HEK293 (cell line): ENCODE data around the gene FAM83C.

Source experiments
- CTCF ChIA-PET: fragments of 350-600 bp; formaldehyde crosslinking; extraction: SDS; loops from one replicate; lab custom pipeline; 2021; ENCODE audit warnings: antibody characterized with exemption; lab: Yijun Ruan, JAX
- POLR2A ChIA-PET: fragments of 300-600 bp; formaldehyde crosslinking; extraction: SDS; loops from one replicate; lab custom pipeline; 2020; ENCODE audit warnings: antibody characterized with exemption, inconsistent platforms; lab: Yijun Ruan, JAX
- H3K27ac ChIP-seq: fragments of 200-500 bp; sonication (Bioruptor generic); 2 replicates; pipeline ENCODE4 v1.5.1; 2014; ENCODE audit warnings: low read depth, low read length, control low read depth, inconsistent platforms; ENCODE audit errors: extremely low read depth
- H3K36me3 ChIP-seq, 2 experiments: fragments of 200-500 bp in 1 of 2; sonication (Bioruptor generic) in 1 of 2; 1 replicate in 1 of 2; 2 replicates in 1 of 2; pipeline ENCODE4 v1.5.1; 2014 to 2017; ENCODE audit warnings: inconsistent platforms in 2 of 2, low read length in 2 of 2; ENCODE audit not compliant: control insufficient read depth in 2 of 2, insufficient read depth in 1 of 2
- H3K4me1 ChIP-seq: fragments of 200-500 bp; sonication (Bioruptor generic); 2 replicates; pipeline ENCODE4 v1.5.1; 2014; ENCODE audit warnings: mild to moderate bottlenecking, low read length, inconsistent platforms; ENCODE audit not compliant: control insufficient read depth, insufficient read depth
- H3K4me3 ChIP-seq: 2 replicates; pipeline ENCODE4 v1.5.1; 2011; ENCODE audit warnings: low read depth, mild to moderate bottlenecking, control low read depth, low read length, moderate library complexity
- H3K9me3 ChIP-seq: fragments of 200-500 bp; sonication (Bioruptor generic); 2 replicates; pipeline ENCODE4 v1.5.1; 2014; ENCODE audit warnings: low read depth, low read length, inconsistent platforms; ENCODE audit not compliant: control insufficient read depth, insufficient read depth
- FEZF1 ChIP-seq: fragments of 450-650 bp; formaldehyde crosslinking; IDR thresholded peaks from 2 replicates; pipeline ENCODE4 v1.5.1; 2016; ENCODE audit warnings: missing biosample characterization, missing genetic modification characterization
- HOXD13 ChIP-seq: sonication (generic); formaldehyde crosslinking; IDR thresholded peaks from 2 replicates; pipeline ENCODE4 v1.8.0; 2022; ENCODE audit warnings: missing genetic modification reagents, borderline replicate concordance
- MYNN ChIP-seq: fragments of 450-650 bp; formaldehyde crosslinking; IDR thresholded peaks from 2 replicates; pipeline ENCODE4 v1.5.1; 2016; ENCODE audit warnings: missing biosample characterization, missing genetic modification characterization, borderline replicate concordance
- ZBTB11 ChIP-seq: fragments of 450-650 bp; formaldehyde crosslinking; conservative IDR thresholded peaks from 2 replicates; pipeline ENCODE4 v1.5.1; 2016; ENCODE audit warnings: low read depth, missing biosample characterization, missing genetic modification characterization
- ZBTB17 ChIP-seq: fragments of 450-650 bp; formaldehyde crosslinking; IDR thresholded peaks from 2 replicates; pipeline ENCODE4 v1.5.1; 2016; ENCODE audit warnings: missing biosample characterization, missing genetic modification characterization
- ZFP37 ChIP-seq: fragments of 450-650 bp; formaldehyde crosslinking; IDR thresholded peaks from 2 replicates; pipeline ENCODE4 v1.5.1; 2016; ENCODE audit warnings: missing biosample characterization, missing genetic modification characterization
- ZIC2 ChIP-seq: fragments of 450-650 bp; formaldehyde crosslinking; IDR thresholded peaks from 2 replicates; pipeline ENCODE4 v1.5.1; 2016; ENCODE audit warnings: missing biosample characterization, missing genetic modification characterization
- ZNF16 ChIP-seq: fragments of 450-650 bp; formaldehyde crosslinking; IDR thresholded peaks from 2 replicates; pipeline ENCODE4 v1.5.1; 2016; ENCODE audit warnings: low read depth, missing biosample characterization, missing genetic modification characterization
- ZNF2 ChIP-seq: fragments of 450-650 bp; formaldehyde crosslinking; IDR thresholded peaks from 2 replicates; pipeline ENCODE4 v1.5.1; 2016; ENCODE audit warnings: missing biosample characterization, missing genetic modification characterization
- ZNF391 ChIP-seq: fragments of 450-650 bp; formaldehyde crosslinking; IDR thresholded peaks from 2 replicates; pipeline ENCODE4 v1.5.1; 2016; ENCODE audit warnings: low read depth, missing biosample characterization, missing genetic modification characterization, borderline replicate concordance
- ZNF600 ChIP-seq: fragments of 450-650 bp; formaldehyde crosslinking; IDR thresholded peaks from 2 replicates; pipeline ENCODE4 v1.5.1; 2016; ENCODE audit warnings: missing biosample characterization, missing genetic modification characterization
- ZNF623 ChIP-seq: fragments of 450-650 bp; formaldehyde crosslinking; IDR thresholded peaks from 2 replicates; pipeline ENCODE4 v1.5.1; 2016; ENCODE audit warnings: missing biosample characterization, missing genetic modification characterization
- ZSCAN4 ChIP-seq: fragments of 450-650 bp; formaldehyde crosslinking; IDR thresholded peaks from 2 replicates; pipeline ENCODE4 v1.5.1; 2017; ENCODE audit warnings: missing biosample characterization, missing genetic modification characterization

FAM83C gene

GRCh38 chr20:35280523-35280922, 11.7 kb downstream of the FAM83C start:
- peak overlapping the region; percentile 13; the same call in 1 of the 2 replicates for H3K27ac ChIP-seq
- ChIA-PET CTCF (interaction anchor here (1.2 kb wide), 1 partner anchor 167 kb away, joined by 4 read pairs; no protein-coding TSS in a partner anchor), POLR2A (no interaction called here)
- H3K4me1 ChIP-seq, result no peaks in the 10 kb centered on the region
- no peak overlapping the region for H3K4me3 ChIP-seq
- peaks cover 18 to 65% of the 10 kb centered on the region in 2 experiments; a peak in 2 of 3 replicates for H3K36me3 ChIP-seq
- no peaks in the 10 kb centered on the region for H3K9me3 ChIP-seq
- TF ChIP-seq HOXD13 (CRISPR knock-in tag), result no peak
- TF ChIP-seq ZSCAN4 (tag by site-specific recombination), result no peak
- no peak for TF ChIP-seq ZBTB11 (tag by site-specific recombination)
- TF ChIP-seq ZNF391 (tag by site-specific recombination), result no peak
- TF ChIP-seq MYNN (tag by site-specific recombination), result no peak
- no peak for TF ChIP-seq ZNF623 (tag by site-specific recombination)

- H3K4me1 ChIP-seq, result no peaks in the 10 kb centered on the region
- ChIA-PET CTCF (interaction anchor here (0.7 to 1.2 kb wide), 2 partner anchors 168 to 1494 kb away, joined by 4 read pairs; no protein-coding TSS in a partner anchor), POLR2A (interaction anchor here (1.8 kb wide), 1 partner anchor 27 kb away, joined by 5 read pairs; no protein-coding TSS in a partner anchor)
- H3K9me3 ChIP-seq, result no peaks in the 10 kb centered on the region
- TF ChIP-seq FEZF1 (no peak), ZNF600 (tag by site-specific recombination) (peak; percentile 43; the same call in 1 of the 2 replicates)
- peaks cover 18 to 70% of the 10 kb centered on the region in 2 experiments; a peak in 2 of 3 replicates for H3K36me3 ChIP-seq
- no peak overlapping the region for H3K27ac ChIP-seq
- no peak overlapping the region for H3K4me3 ChIP-seq
Observed at GRCh38 chr20:35279533-35280174, 12.6 kb downstream of the FAM83C start.

GRCh38 chr20:35279040-35279439, 13.2 kb downstream of the FAM83C start:
- ChIA-PET POLR2A (interaction anchor here (0.6 to 1.8 kb wide), 3 partner anchors 27 to 283 kb away, joined by 3 to 5 read pairs (median 3); partner anchors contain the start of gene CEP250), CTCF (interaction anchor here (0.5 kb wide), 1 partner anchor 142 kb away, joined by 3 read pairs; no protein-coding TSS in a partner anchor)
- no peaks in the 10 kb centered on the region for H3K9me3 ChIP-seq
- H3K36me3 ChIP-seq, result peaks cover 18 to 70% of the 10 kb centered on the region in 2 experiments; a peak in 2 of 3 replicates
- TF ChIP-seq ZNF623 (tag by site-specific recombination) (no peak), ZNF16 (tag by site-specific recombination) (no peak), ZNF2 (tag by site-specific recombination) (no peak), ZIC2 (tag by site-specific recombination) (no peak), ZFP37 (tag by site-specific recombination) (no peak), ZBTB17 (0 out of 2 replicates have a peak, but pooled peaks have one; percentile 33)
- H3K4me1 ChIP-seq, result no peaks in the 10 kb centered on the region
- no peak overlapping the region; the same call in 1 of the 2 replicates for H3K27ac ChIP-seq
- H3K4me3 ChIP-seq, result no peak overlapping the region
